Measurements from ENCODE around the gene TMEM151A.

GRCh38 chr11:66310324-66310723 lies 18.6 kb downstream of the TMEM151A start:
- TF ChIP-seq CTCF (IDR thresholded peaks at IDR 0.05; ENCODE audit: low read length) (no peak), EZH2 (optimal IDR thresholded peaks at IDR 0.05; ENCODE audit: low read depth, low read length) (no peak), EZH2phosphoT487 (IDR thresholded peaks at IDR 0.05; ENCODE audit: low read length) (no peak)
